ENCODE data around the gene PDIK1L. TPM values are rescaled to one million over a fixed set of nuclear protein-coding genes. Genes with fewer than 3 reads are reported as not detected.

The PDIK1L gene
- total and polyA plus RNA-seq, 9 of the 15 experiments (the other 6 are each of a cell fraction or from before 2014, with no cell fraction given), result 12.8 to 30.2 (median 21.5) TPM

GRCh38 chr1:26164036-26164860 is 52.6 kb downstream of the PDIK1L start (continued):
- TF ChIP-seq, protein P1, sequence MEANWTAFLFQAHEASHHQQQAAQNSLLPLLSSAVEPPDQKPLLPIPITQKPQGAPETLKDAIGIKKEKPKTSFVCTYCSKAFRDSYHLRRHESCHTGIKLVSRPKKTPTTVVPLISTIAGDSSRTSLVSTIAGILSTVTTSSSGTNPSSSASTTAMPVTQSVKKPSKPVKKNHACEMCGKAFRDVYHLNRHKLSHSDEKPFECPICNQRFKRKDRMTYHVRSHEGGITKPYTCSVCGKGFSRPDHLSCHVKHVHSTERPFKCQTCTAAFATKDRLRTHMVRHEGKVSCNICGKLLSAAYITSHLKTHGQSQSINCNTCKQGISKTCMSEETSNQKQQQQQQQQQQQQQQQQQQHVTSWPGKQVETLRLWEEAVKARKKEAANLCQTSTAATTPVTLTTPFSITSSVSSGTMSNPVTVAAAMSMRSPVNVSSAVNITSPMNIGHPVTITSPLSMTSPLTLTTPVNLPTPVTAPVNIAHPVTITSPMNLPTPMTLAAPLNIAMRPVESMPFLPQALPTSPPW (CRISPR knock-in tag; IDR thresholded peaks at IDR 0.05), result peak; percentile 76
- no peak for TF ChIP-seq GTF2E2 (tag; IDR thresholded peaks at IDR 0.05)
- peak; percentile 77; the same call in 1 of the 2 replicates for TF ChIP-seq TARDBP (IDR thresholded peaks at IDR 0.05)
- no peak for TF ChIP-seq ETV5 (CRISPR knock-in tag; IDR thresholded peaks at IDR 0.05; ENCODE audit: low read depth)
- TF ChIP-seq CHCHD3 (CRISPR knock-in tag; IDR thresholded peaks at IDR 0.05), result no peak
- no peak for TF ChIP-seq ARID3B (CRISPR knock-in tag; IDR thresholded peaks at IDR 0.05; ENCODE audit: borderline replicate concordance)
- TF ChIP-seq NRF1 (conservative IDR thresholded peaks at IDR 0.05 in 1 of 2, IDR thresholded peaks at IDR 0.05 in 1 of 2), result no peak; a peak in 2 of 4 replicates
- TF ChIP-seq, protein P2, sequence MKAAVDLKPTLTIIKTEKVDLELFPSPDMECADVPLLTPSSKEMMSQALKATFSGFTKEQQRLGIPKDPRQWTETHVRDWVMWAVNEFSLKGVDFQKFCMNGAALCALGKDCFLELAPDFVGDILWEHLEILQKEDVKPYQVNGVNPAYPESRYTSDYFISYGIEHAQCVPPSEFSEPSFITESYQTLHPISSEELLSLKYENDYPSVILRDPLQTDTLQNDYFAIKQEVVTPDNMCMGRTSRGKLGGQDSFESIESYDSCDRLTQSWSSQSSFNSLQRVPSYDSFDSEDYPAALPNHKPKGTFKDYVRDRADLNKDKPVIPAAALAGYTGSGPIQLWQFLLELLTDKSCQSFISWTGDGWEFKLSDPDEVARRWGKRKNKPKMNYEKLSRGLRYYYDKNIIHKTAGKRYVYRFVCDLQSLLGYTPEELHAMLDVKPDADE (conservative IDR thresholded peaks at IDR 0.05; ENCODE audit: control insufficient read depth, low read depth, low read length), result no peak
- TF ChIP-seq, protein P3, sequence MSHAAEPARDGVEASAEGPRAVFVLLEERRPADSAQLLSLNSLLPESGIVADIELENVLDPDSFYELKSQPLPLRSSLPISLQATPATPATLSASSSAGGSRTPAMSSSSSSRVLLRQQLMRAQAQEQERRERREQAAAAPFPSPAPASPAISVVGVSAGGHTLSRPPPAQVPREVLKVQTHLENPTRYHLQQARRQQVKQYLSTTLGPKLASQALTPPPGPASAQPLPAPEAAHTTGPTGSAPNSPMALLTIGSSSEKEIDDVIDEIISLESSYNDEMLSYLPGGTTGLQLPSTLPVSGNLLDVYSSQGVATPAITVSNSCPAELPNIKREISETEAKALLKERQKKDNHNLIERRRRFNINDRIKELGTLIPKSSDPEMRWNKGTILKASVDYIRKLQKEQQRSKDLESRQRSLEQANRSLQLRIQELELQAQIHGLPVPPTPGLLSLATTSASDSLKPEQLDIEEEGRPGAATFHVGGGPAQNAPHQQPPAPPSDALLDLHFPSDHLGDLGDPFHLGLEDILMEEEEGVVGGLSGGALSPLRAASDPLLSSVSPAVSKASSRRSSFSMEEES (CRISPR knock-in tag; IDR thresholded peaks at IDR 0.05), result 0 out of 2 replicates have a peak, but pooled peaks have one; percentile 2
- TF ChIP-seq BRF1 (IDR thresholded peaks at IDR 0.05; ENCODE audit: borderline replicate concordance, extremely low read depth, insufficient read length), result no peak
- TF ChIP-seq ZNF586 (CRISPR knock-in tag; conservative IDR thresholded peaks at IDR 0.05), result no peak
- TF ChIP-seq ZEB2 (IDR thresholded peaks at IDR 0.05), result no peak
- no peak for TF ChIP-seq FOXJ3 (CRISPR knock-in tag; IDR thresholded peaks at IDR 0.05)
- peak; percentile 52 for TF ChIP-seq ZNF699 (CRISPR knock-in tag; IDR thresholded peaks at IDR 0.05; ENCODE audit: insufficient replicate concordance)
